NCI-H524 (cell line): ENCODE data around the gene SYCE1L.
"Not testable (repeated sequence)": the region's sequence is repeated elsewhere in the genome, so short reads cannot be mapped to it uniquely, and the experiment has no call there.

ENCODE experiments used
- DNase-seq, 2 experiments: peaks; one replicate each; lab custom pipeline; 2025; lab: John Stamatoyannopoulos, UW

SYCE1L gene

GRCh38 chr16:77197747-77198146 lies 1.5 kb upstream of the SYCE1L start:
- DNase-seq: no peak

GRCh38 chr16:77206533-77206932 lies 7.3 kb downstream of the SYCE1L start:
- DNase-seq: no peak

- DNase-seq: no peak
These were observed 7.8 kb downstream of the SYCE1L start for GRCh38 chr16:77207030-77207429.

GRCh38 chr16:77208382-77208781 lies 9.2 kb downstream of the SYCE1L start:
- DNase-seq: no peak

GRCh38 chr16:77211880-77212740 lies 12.9 kb downstream of the SYCE1L start:
- peak; percentile 81 to 93 for DNase-seq

- peak; percentile 28 to 58 for DNase-seq
These were observed 13.7 kb downstream of the SYCE1L start for GRCh38 chr16:77212741-77213541.

- no peak for DNase-seq
These were observed 14.4 kb downstream of the SYCE1L start for GRCh38 chr16:77213542-77214106.

GRCh38 chr16:77214411-77215138 lies 15.4 kb downstream of the SYCE1L start:
- DNase-seq: no peak

- DNase-seq: no peak
These were observed 20.2 kb downstream of the SYCE1L start for GRCh38 chr16:77219437-77219836.

GRCh38 chr16:77220427-77220826 lies 21.2 kb downstream of the SYCE1L start:
- DNase-seq: no peak

GRCh38 chr16:77221482-77221881 lies 22.3 kb downstream of the SYCE1L start:
- no peak for DNase-seq

GRCh38 chr16:77223184-77223583 lies 24.0 kb downstream of the SYCE1L start:
- DNase-seq: peak in 1 of 2 experiments; percentile 44

- DNase-seq: peak; percentile 38 to 75
These were observed 26.0 kb downstream of the SYCE1L start for GRCh38 chr16:77225182-77225581.

GRCh38 chr16:77227745-77228144 lies 28.5 kb downstream of the SYCE1L start:
- DNase-seq: no peak

GRCh38 chr16:77231047-77231446 lies 31.8 kb downstream of the SYCE1L start:
- no peak for DNase-seq

GRCh38 chr16:77233799-77234519 lies 34.8 kb downstream of the SYCE1L start:
- DNase-seq: peak in 1 of 2 experiments; percentile 53

- DNase-seq: peak; percentile 90 to 95
These were observed 35.4 kb downstream of the SYCE1L start for GRCh38 chr16:77234611-77235010.

GRCh38 chr16:77236063-77236511 lies 36.9 kb downstream of the SYCE1L start:
- peak; percentile 82 to 90 for DNase-seq

- no peak for DNase-seq
These were observed 39.4 kb downstream of the SYCE1L start for GRCh38 chr16:77238593-77238992.

- DNase-seq: not testable (repeated sequence)
These were observed 43.3 kb downstream of the SYCE1L start for GRCh38 chr16:77242471-77242870.

- no peak for DNase-seq
These were observed 46.9 kb downstream of the SYCE1L start for GRCh38 chr16:77246150-77246549.
